Chondrocyte (in vitro differentiated cells): ENCODE data around the gene CD24. TPM values are rescaled to one million over a fixed set of nuclear protein-coding genes. Genes with fewer than 3 reads are reported as not detected.
A peak's percentile ranks its signal among the peaks of the same experiment; 100 is the strongest.

ENCODE experiments used
- DNase-seq: peaks from one replicate; pipeline ENCODE4 v3.0.0; 2021; ENCODE audit warnings: mixed read lengths, low spot score
- H3K27ac Mint-ChIP-seq: one replicate; pipeline ENCODE4 v1.8.0; 2021; ENCODE audit warnings: mild to moderate bottlenecking, moderate library complexity, mixed read lengths; ENCODE audit not compliant: unreplicated experiment
- H3K27me3 Mint-ChIP-seq: 2 replicates; pipeline ENCODE4 v1.8.0; 2021; ENCODE audit warnings: low read depth, mixed read lengths
- H3K36me3 Mint-ChIP-seq: 2 replicates; pipeline ENCODE4 v1.8.0; 2021; ENCODE audit warnings: low read depth, mixed read lengths
- H3K4me1 Mint-ChIP-seq: 2 replicates; pipeline ENCODE4 v1.8.0; 2021; ENCODE audit warnings: low read depth, mild to moderate bottlenecking, mixed read lengths
- H3K4me3 Mint-ChIP-seq: one replicate; pipeline ENCODE4 v1.8.0; 2021; ENCODE audit warnings: mild to moderate bottlenecking, moderate library complexity, mixed read lengths; ENCODE audit not compliant: unreplicated experiment
- H3K9me3 Mint-ChIP-seq: 2 replicates; pipeline ENCODE4 v1.8.0; 2021; ENCODE audit warnings: low read depth, mixed read lengths
- CTCF ChIP-seq: fragments of 200-600 bp; sonication (generic); IDR thresholded peaks from 2 replicates; pipeline ENCODE4 v1.5.0; 2021; ENCODE audit warnings: antibody characterized with exemption, mild to moderate bottlenecking, moderate library complexity
- total RNA-seq: library from RNA; stranded (reverse); gene quantifications from 3 replicates; pipeline ENCODE4 v1.2.1, GENCODE V29; 2021

The CD24 gene
- total RNA-seq, 1 donor from 2014 or later, result 2.8 TPM

GRCh38 chr6:106980926-106981325 is 6.4 kb upstream of the CD24 start:
- Mint-ChIP-seq H3K27ac (no peak overlapping the region), H3K9me3 (no peaks in the 10 kb centered on the region), H3K27me3 (peaks cover 35% of the 10 kb centered on the region), H3K36me3 (no peaks in the 10 kb centered on the region), H3K4me1 (peaks cover 2% of the 10 kb centered on the region), H3K4me3 (no peak overlapping the region)
- TF ChIP-seq CTCF, result peak; percentile 1
- no peak for DNase-seq

GRCh38 chr6:106979435-106979884 is 4.9 kb upstream of the CD24 start:
- H3K4me3 Mint-ChIP-seq, result no peak overlapping the region
- peak; percentile 97 for TF ChIP-seq CTCF
- peaks cover 5% of the 10 kb centered on the region for H3K4me1 Mint-ChIP-seq
- no peak for DNase-seq
- H3K36me3 Mint-ChIP-seq, result no peaks in the 10 kb centered on the region
- no peaks in the 10 kb centered on the region for H3K9me3 Mint-ChIP-seq
- no peak overlapping the region for H3K27ac Mint-ChIP-seq
- H3K27me3 Mint-ChIP-seq, result peaks cover 36% of the 10 kb centered on the region

GRCh38 chr6:106977246-106977645 is 2.7 kb upstream of the CD24 start:
- no peak overlapping the region for H3K27ac Mint-ChIP-seq
- no peak overlapping the region for H3K4me3 Mint-ChIP-seq
- H3K9me3 Mint-ChIP-seq, result no peaks in the 10 kb centered on the region
- no peaks in the 10 kb centered on the region for H3K36me3 Mint-ChIP-seq
- no peak for DNase-seq
- no peak for TF ChIP-seq CTCF
- H3K27me3 Mint-ChIP-seq, result peaks cover 51% of the 10 kb centered on the region
- peaks cover 9% of the 10 kb centered on the region for H3K4me1 Mint-ChIP-seq

GRCh38 chr6:106976270-106976669 is 1.7 kb upstream of the CD24 start:
- DNase-seq, result no peak
- no peak overlapping the region for H3K4me3 Mint-ChIP-seq
- TF ChIP-seq CTCF, result no peak
- peaks cover 9% of the 10 kb centered on the region for H3K4me1 Mint-ChIP-seq
- no peaks in the 10 kb centered on the region for H3K9me3 Mint-ChIP-seq
- no peaks in the 10 kb centered on the region for H3K36me3 Mint-ChIP-seq
- peaks cover 60% of the 10 kb centered on the region for H3K27me3 Mint-ChIP-seq
- no peak overlapping the region for H3K27ac Mint-ChIP-seq

- DNase-seq, result no peak
- Mint-ChIP-seq H3K4me3 (no peak overlapping the region), H3K36me3 (no peaks in the 10 kb centered on the region), H3K27me3 (peaks cover 61% of the 10 kb centered on the region), H3K9me3 (no peaks in the 10 kb centered on the region), H3K27ac (no peak overlapping the region), H3K4me1 (peaks cover 9% of the 10 kb centered on the region)
- no peak for TF ChIP-seq CTCF
Observed at GRCh38 chr6:106975738-106976064, 1.2 kb upstream of the CD24 start.
